ENCODE results near the gene B4GAT1. TPM values are rescaled to one million over a fixed set of nuclear protein-coding genes. Genes with fewer than 3 reads are reported as not detected.

The B4GAT1 gene
- total and polyA plus RNA-seq, 2 of the 4 experiments (the other 2 are of a cell fraction) = 10.6 to 18.4 TPM

GRCh38 chr11:66331542-66332370 is 15.7 kb downstream of the B4GAT1 start:
- H3K79me1 ChIP-seq (ENCODE audit: low read depth in 1 of 2, low read length in 2 of 2) = peaks cover 5 to 53% of the 10 kb centered on the region in 2 experiments
- intact Hi-C loops (cut with micrococcal nuclease) (no loop called here), in situ Hi-C loops (cut with MboI; ENCODE audit: low sequenced_read_pairs) (no loop called here), dilution Hi-C loops (cut with HindIII; ENCODE audit: low sequenced_read_pairs, unreplicated experiment) (no loop called here)
- H4K8ac ChIP-seq (ENCODE audit: low read depth in 2 of 2, low read length in 2 of 2) = no peak overlapping the region
- no peak overlapping the region for H3K18ac ChIP-seq (ENCODE audit: low read depth, low read length)
- H3K9me3 ChIP-seq (ENCODE audit: control insufficient read depth, insufficient read depth, low read length) = no peaks in the 10 kb centered on the region
- H2BK15ac ChIP-seq (ENCODE audit: low read depth, low read length) = no peak overlapping the region
- H2BK5ac ChIP-seq (ENCODE audit: low read depth, low read length, poor library complexity, severe bottlenecking) = no peak overlapping the region
- no TSS peak for BruUV-seq (replicated peaks)
- peaks cover 9% of the 10 kb centered on the region; the same call in 1 of the 2 replicates for H4K20me1 ChIP-seq (ENCODE audit: insufficient read depth, low read length)
- CTCF ChIA-PET = no interaction called here
- no peak overlapping the region for H2AK9ac ChIP-seq (replicated peaks; ENCODE audit: low read depth, low read length, poor library complexity)
- H2BK20ac ChIP-seq (ENCODE audit: low read depth, low read length) = no peak overlapping the region
- 79% methylated on average over 4 of the region's 12 CpGs; no CpG with 5 or more reads in 1 of the 2 experiments for whole genome bisulfite sequencing, 2 experiments (ENCODE audit: extremely low coverage in 2 of 2, insufficient read length in 1 of 2)
- no peaks in the 10 kb centered on the region for H3K27me3 ChIP-seq (ENCODE audit: control insufficient read depth, insufficient read depth, low read length)
- TF ChIP-seq SMC3 (IDR thresholded peaks at IDR 0.05; ENCODE audit: low read depth, low read length) (no peak), FOS (IDR thresholded peaks at IDR 0.05; ENCODE audit: low read depth, low read length) (no peak), RAD21 (IDR thresholded peaks at IDR 0.05; ENCODE audit: low read length) (no peak), BHLHE40 (IDR thresholded peaks at IDR 0.05; ENCODE audit: low read depth, low read length) (no peak), CTCF (conservative IDR thresholded peaks at IDR 0.05; ENCODE audit: low read depth, low read length) (no peak), MXI1 (IDR thresholded peaks at IDR 0.05; ENCODE audit: borderline replicate concordance, low read depth, low read length) (no peak), MAFK (IDR thresholded peaks at IDR 0.05; ENCODE audit: low read depth, low read length) (no peak), USF2 (IDR thresholded peaks at IDR 0.05; ENCODE audit: low read depth, low read length) (no peak)
- H2AK5ac ChIP-seq (ENCODE audit: low read depth, low read length) = no peak overlapping the region
- H3K9me1 ChIP-seq (ENCODE audit: insufficient read depth, low read length) = peaks cover 10% of the 10 kb centered on the region
- H3K23ac ChIP-seq (ENCODE audit: low read depth, low read length) = no peak overlapping the region
- H3K56ac ChIP-seq (ENCODE audit: extremely low read depth, insufficient read depth, low read length) = no peak overlapping the region
- no peak overlapping the region for H2BK120ac ChIP-seq (ENCODE audit: low read depth, low read length)
- no peak overlapping the region for H4K5ac ChIP-seq (ENCODE audit: low read depth, low read length)
- H3K4me2 ChIP-seq (ENCODE audit: low read depth, low read length) = no peak overlapping the region
- ATAC-seq (ENCODE audit: low read depth) (no peak), DNase-seq (no peak)
- H4K91ac ChIP-seq (ENCODE audit: insufficient read depth, low read depth, low read length) = no peak overlapping the region
- POLR2A ChIA-PET (ENCODE audit: unreplicated experiment) = interaction anchor here (0.6 kb wide), 1 partner anchor 1129 kb away, joined by 3 read pairs; no protein-coding TSS in a partner anchor
- H3K27ac ChIP-seq (ENCODE audit: insufficient read depth, low read length) = no peak overlapping the region
- H3K4ac ChIP-seq (ENCODE audit: low read depth, low read length) = no peak overlapping the region
- no peak overlapping the region for H2AFZ ChIP-seq (replicated peaks; ENCODE audit: low read length, poor library complexity)
- no peak overlapping the region for H3K9ac ChIP-seq (ENCODE audit: low read depth, low read length)
- H3K4me3 ChIP-seq (ENCODE audit: insufficient read depth, low read depth, low read length) = no peak overlapping the region
- peaks cover 28% of the 10 kb centered on the region for H3K4me1 ChIP-seq (ENCODE audit: control insufficient read depth, insufficient read depth, low read length)
- no peak overlapping the region for H3K14ac ChIP-seq (replicated peaks; ENCODE audit: low read depth, low read length)
- peaks cover 18% of the 10 kb centered on the region for H3K36me3 ChIP-seq (ENCODE audit: control insufficient read depth, insufficient read depth, low read length)
